HepG2 (cell line): Measurements from ENCODE around the gene RAB3IP. TPM values are rescaled to one million over a fixed set of nuclear protein-coding genes. Genes with fewer than 3 reads are reported as not detected.

ENCODE experiments used
- ATAC-seq: fragments of 200-7000 bp; cut with Tn5 transposase; 3 replicates; pipeline ENCODE4 v1.9.1; 2020; ENCODE audit warnings: mild to moderate bottlenecking, moderate library complexity
- BruUV-seq: library from RNA; stranded (reverse); fragments of 400-500 nt; replicated peaks from 2 replicates; lab custom pipeline; 2021; lab: Mats Ljungman, UMichigan
- CTCF ChIA-PET: fragments of 300-600 bp; formaldehyde crosslinking; extraction: SDS; loops from one replicate; lab custom pipeline; 2021; ENCODE audit warnings: low total read pairs, inconsistent platforms, low intra/inter-chr PET ratio; lab: Yijun Ruan, JAX
- POLR2A ChIA-PET: fragments of 350-600 bp; sonication (Branson Sonifier 250); formaldehyde crosslinking; loops from one replicate; lab custom pipeline; 2020; ENCODE audit warnings: antibody characterized with exemption, inconsistent platforms; lab: Yijun Ruan, JAX
- DNase-seq: peaks from one replicate; pipeline ENCODE4 v3.0.0-alpha.2; 2015; ENCODE audit warnings: low spot score
- FAIRE-seq: peaks from 3 replicates; lab custom pipeline; 2011; peaks lifted over from hg19 to GRCh38; lab: Jason Lieb, UNC
- H2AFZ ChIP-seq: one replicate; pipeline ENCODE4 v1.6.1; 2011; ENCODE audit warnings: low read length, inconsistent platforms
- H3K27ac ChIP-seq: fragments of 300-600 bp; 3 replicates; pipeline ENCODE4 v1.8.0; 2011; ENCODE audit warnings: mixed run types, mild to moderate bottlenecking, mixed read lengths, low read length, inconsistent platforms; ENCODE audit not compliant: insufficient read depth; ENCODE audit errors: extremely low read length
- H3K27me3 ChIP-seq, 2 experiments: fragments of 200-600 bp in 1 of 2; 2 replicates in 1 of 2; 3 replicates in 1 of 2; pipeline versions ENCODE4 v1.6.0 to v1.8.0; 2011; ENCODE audit warnings: low read length in 2 of 2, mild to moderate bottlenecking in 2 of 2, moderate library complexity in 2 of 2, inconsistent platforms in 1 of 2; ENCODE audit not compliant: insufficient read depth in 2 of 2, control insufficient read depth in 1 of 2
- H3K36me3 ChIP-seq, 2 experiments: fragments of 200-600 bp in 1 of 2; replicated peaks in 1 of 2; 2 replicates in 1 of 2; 3 replicates in 1 of 2; pipeline versions ENCODE4 v1.5.1 to v1.8.0; 2011; ENCODE audit warnings: low read length in 2 of 2, inconsistent platforms in 1 of 2; ENCODE audit not compliant: insufficient read depth in 2 of 2, control insufficient read depth in 1 of 2
- H3K4me1 ChIP-seq: 2 replicates; pipeline ENCODE4 v1.5.1; 2012; ENCODE audit warnings: low read length, inconsistent platforms; ENCODE audit not compliant: insufficient read depth
- H3K4me2 ChIP-seq: 2 replicates; pipeline ENCODE4 v1.6.0; 2011; ENCODE audit warnings: low read depth, low read length, inconsistent platforms
- H3K4me3 ChIP-seq, 3 experiments: fragments of 200-600 bp in 1 of 3; sonication (generic), shearing (Covaris generic) in 1 of 3; replicated peaks in 1 of 3; 2 replicates each; pipeline ENCODE4 v1.5.1; 2011 to 2016; ENCODE audit warnings: low read length in 3 of 3, inconsistent platforms in 2 of 3, low read depth in 2 of 3, mild to moderate bottlenecking in 2 of 3, control low read depth in 1 of 3, mixed read lengths in 1 of 3; ENCODE audit not compliant: insufficient read depth in 1 of 3
- H3K79me2 ChIP-seq: one replicate; pipeline ENCODE4 v1.6.1; 2011; ENCODE audit warnings: low read length, inconsistent platforms; ENCODE audit not compliant: insufficient read depth
- H3K9ac ChIP-seq: 2 replicates; pipeline ENCODE4 v1.6.0; 2011; ENCODE audit warnings: mild to moderate bottlenecking, low read depth, low read length, inconsistent platforms; ENCODE audit not compliant: insufficient read depth
- H3K9me3 ChIP-seq: 2 replicates; pipeline ENCODE4 v1.5.1; 2012; ENCODE audit warnings: mild to moderate bottlenecking, low read length
- H4K20me1 ChIP-seq: 2 replicates; pipeline ENCODE4 v1.6.0; 2011; ENCODE audit warnings: inconsistent platforms, mild to moderate bottlenecking, low read length, moderate library complexity; ENCODE audit not compliant: insufficient read depth
- DRAP1 ChIP-seq: IDR thresholded peaks from 2 replicates; pipeline ENCODE4 v1.6.1; 2016; ENCODE audit warnings: missing genetic modification reagents, missing compliant biosample characterization
- DZIP1 ChIP-seq: sonication (generic); formaldehyde crosslinking; IDR thresholded peaks from 2 replicates; pipeline ENCODE4 v1.5.0; 2020; ENCODE audit warnings: mild to moderate bottlenecking, missing genetic modification reagents
- ELF1 ChIP-seq: sonication (generic); formaldehyde crosslinking; IDR thresholded peaks from 2 replicates; pipeline ENCODE4 v1.4.0; 2020; ENCODE audit warnings: missing genetic modification reagents
- HOXA5 ChIP-seq: sonication (generic); formaldehyde crosslinking; IDR thresholded peaks from 2 replicates; pipeline ENCODE4 v1.4.0; 2020; ENCODE audit warnings: missing genetic modification reagents
- MIXL1 ChIP-seq: IDR thresholded peaks from 2 replicates; pipeline ENCODE4 v1.6.1; 2016
- MLXIP ChIP-seq: sonication (generic); formaldehyde crosslinking; IDR thresholded peaks from 2 replicates; pipeline ENCODE4 v1.9.0; 2021; ENCODE audit warnings: missing genetic modification reagents, borderline replicate concordance
- NFE2 ChIP-seq: sonication (generic); formaldehyde crosslinking; IDR thresholded peaks from 2 replicates; pipeline ENCODE4 v1.4.0; 2020; ENCODE audit warnings: missing genetic modification reagents
- NR2F6 ChIP-seq, 2 experiments: IDR thresholded peaks; 2 replicates each; pipeline ENCODE4 v1.6.1; 2016; ENCODE audit warnings: antibody characterized with exemption in 1 of 2, mild to moderate bottlenecking in 1 of 2
- PLSCR1 ChIP-seq: sonication (generic); formaldehyde crosslinking; IDR thresholded peaks from 2 replicates; pipeline ENCODE4 v1.5.0; 2020; ENCODE audit warnings: missing genetic modification reagents, mild to moderate bottlenecking, borderline replicate concordance
- SATB2 ChIP-seq: sonication (generic); formaldehyde crosslinking; IDR thresholded peaks from 2 replicates; pipeline ENCODE4 v1.5.0; 2020; ENCODE audit warnings: missing genetic modification reagents
- SETDB1 ChIP-seq: sonication (generic); formaldehyde crosslinking; IDR thresholded peaks from 2 replicates; pipeline ENCODE4 v1.5.1; 2020; ENCODE audit warnings: missing genetic modification reagents, mild to moderate bottlenecking, borderline replicate concordance
- SMAD3 ChIP-seq: sonication (generic); formaldehyde crosslinking; IDR thresholded peaks from 2 replicates; pipeline ENCODE4 v1.4.0; 2020; ENCODE audit warnings: missing genetic modification reagents
- ZFP62 ChIP-seq: sonication (generic); formaldehyde crosslinking; IDR thresholded peaks from 2 replicates; pipeline ENCODE4 v1.4.0; 2020; ENCODE audit warnings: missing genetic modification reagents
- ZNF224 ChIP-seq: sonication (generic); formaldehyde crosslinking; IDR thresholded peaks from 2 replicates; pipeline ENCODE4 v1.5.0; 2020; ENCODE audit warnings: mild to moderate bottlenecking, missing genetic modification reagents
- ZNF235 ChIP-seq: sonication (generic); formaldehyde crosslinking; IDR thresholded peaks from 2 replicates; pipeline ENCODE4 v1.8.1; 2023; ENCODE audit warnings: mild to moderate bottlenecking, missing genetic modification reagents, borderline replicate concordance
- ZNF282 ChIP-seq: fragments of 450-650 bp; IDR thresholded peaks from 2 replicates; pipeline ENCODE4 v1.6.1; 2018; ENCODE audit not compliant: partially characterized antibody
- ZNF34 ChIP-seq: sonication (generic); formaldehyde crosslinking; IDR thresholded peaks from 2 replicates; pipeline ENCODE4 v1.4.0; 2020; ENCODE audit warnings: mild to moderate bottlenecking, missing genetic modification reagents, borderline replicate concordance
- ZNF598 ChIP-seq: sonication (generic); formaldehyde crosslinking; IDR thresholded peaks from 2 replicates; pipeline ENCODE4 v1.5.1; 2020; ENCODE audit warnings: mild to moderate bottlenecking, missing genetic modification reagents, borderline replicate concordance
- WGBS: methylation state at CpG from one replicate; pipeline ENCODE4 v1.1.6; 2017; ENCODE audit warnings: low lambda C conversion rate; 5-methylcytosine and 5-hydroxymethylcytosine counted together
- in situ Hi-C: cut with HindIII; loops from 2 replicates; pipeline ENCODE4 v1.10.0; 2017; ENCODE audit warnings: low pct_unique_long_range_greater_than_20kb; ENCODE audit not compliant: extremely low pct_ligation_motif_present
- intact Hi-C: fragments of 100-400 bp; cut with micrococcal nuclease; formaldehyde crosslinking; loops from one replicate; pipeline ENCODE4 v1.10.0; 2022; ENCODE audit not compliant: unreplicated experiment
- polyA plus RNA-seq, 8 experiments: library from polyadenylated mRNA; depleted of rRNA in 3 of 8; stranded (reverse) in 7 of 8; unstranded in 1 of 8; fragments of >200 nt; fragmentation: Illumina TruSeq in 4 of 8; extraction: Trizol in 4 of 8; gene quantifications; 2 replicates each; pipeline versions ENCODE4 v1.2.1 to v1.2.3, GENCODE V29; 2011 to 2016; ENCODE audit warnings: low read depth in 4 of 8, missing spikeins in 1 of 8, mixed read lengths in 1 of 8; ENCODE audit not compliant: insufficient read depth in 1 of 8
- total RNA-seq, 5 experiments: library from RNA; depleted of rRNA; stranded (reverse); fragments of >200 nt; fragmentation: Illumina TruSeq; extraction: Trizol; gene quantifications; 2 replicates each; pipeline ENCODE4 v1.2.3, GENCODE V29; 2016; ENCODE audit warnings: low read depth in 1 of 5

The RAB3IP gene
- total and polyA plus RNA-seq, 2 of the 13 experiments (the other 11 are each of a cell fraction or from before 2014, with no cell fraction given), result 33.6 to 41.1 TPM

GRCh38 chr12:69719336-69720316, 19.0 kb upstream of the RAB3IP start:
- no peaks in the 10 kb centered on the region for H3K4me1 ChIP-seq
- H2AFZ ChIP-seq, result no peak overlapping the region
- WGBS, result 0% methylated on average over 1 of the region's 1 CpG
- no peaks in the 10 kb centered on the region for H4K20me1 ChIP-seq
- no peak overlapping the region for H3K27ac ChIP-seq
- no peak for FAIRE-seq
- H3K27me3 ChIP-seq, result no peaks in the 10 kb centered on the region
- no TSS peak for BruUV-seq
- ATAC-seq, result no peak
- in situ Hi-C loops (no loop called here), intact Hi-C loops (no loop called here)
- H3K36me3 ChIP-seq, result no peaks in the 10 kb centered on the region
- POLR2A ChIA-PET, result no interaction called here
- H3K9ac ChIP-seq, result no peak overlapping the region
- H3K9me3 ChIP-seq, result no peaks in the 10 kb centered on the region
- CTCF ChIA-PET, result no interaction called here
- H3K4me3 ChIP-seq, result no peak overlapping the region
- H3K79me2 ChIP-seq, result no peaks in the 10 kb centered on the region
- H3K4me2 ChIP-seq, result no peak overlapping the region
- DNase-seq, result no peak
- TF ChIP-seq NFE2 (CRISPR knock-in tag) (no peak), SMAD3 (CRISPR knock-in tag) (no peak), NR2F6 (IDR thresholded peaks at IDR 0.05) (no peak), NR2F6 (CRISPR knock-in tag; IDR thresholded peaks at IDR 0.05) (no peak), ELF1 (CRISPR knock-in tag) (no peak), MLXIP (CRISPR knock-in tag) (no peak), HOXA5 (CRISPR knock-in tag) (no peak), ZNF224 (CRISPR knock-in tag) (no peak), SATB2 (no peak), ZNF235 (CRISPR knock-in tag) (no peak), ZFP62 (no peak), SETDB1 (no peak), MIXL1 (CRISPR knock-in tag) (no peak), PLSCR1 (CRISPR knock-in tag) (no peak), ZNF34 (no peak), ZNF598 (CRISPR knock-in tag) (no peak), DRAP1 (CRISPR knock-in tag) (no peak), ZNF282 (no peak), DZIP1 (CRISPR knock-in tag) (no peak)
